ENCODE measurements around the gene ZNF385D. TPM values are rescaled to one million over a fixed set of nuclear protein-coding genes. Genes with fewer than 3 reads are reported as not detected.

Gene ZNF385D
- total and polyA plus RNA-seq, 2 experiments from 2014 or later: 2.7 to 12.3 TPM

DNA sequence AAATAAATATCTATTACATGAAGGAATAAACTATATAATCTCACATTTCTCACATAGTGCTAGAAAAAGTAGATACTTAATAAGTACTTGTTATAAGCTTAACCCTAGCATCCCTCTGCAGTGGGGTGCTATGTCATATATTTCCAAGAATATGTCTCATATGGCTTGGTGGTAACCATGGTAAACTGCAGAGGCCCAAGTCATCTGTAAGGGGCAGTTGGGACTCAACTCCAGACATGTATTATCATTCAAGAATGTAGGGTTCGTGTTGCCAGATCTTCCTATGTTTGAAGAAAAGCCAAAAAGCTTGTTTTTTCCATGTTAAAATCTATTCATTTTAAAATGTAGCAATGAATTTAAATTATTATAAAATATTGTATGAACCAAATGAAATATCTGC is 46.2 kb downstream of the ZNF385D start (continued):
- TF ChIP-seq, protein P1, sequence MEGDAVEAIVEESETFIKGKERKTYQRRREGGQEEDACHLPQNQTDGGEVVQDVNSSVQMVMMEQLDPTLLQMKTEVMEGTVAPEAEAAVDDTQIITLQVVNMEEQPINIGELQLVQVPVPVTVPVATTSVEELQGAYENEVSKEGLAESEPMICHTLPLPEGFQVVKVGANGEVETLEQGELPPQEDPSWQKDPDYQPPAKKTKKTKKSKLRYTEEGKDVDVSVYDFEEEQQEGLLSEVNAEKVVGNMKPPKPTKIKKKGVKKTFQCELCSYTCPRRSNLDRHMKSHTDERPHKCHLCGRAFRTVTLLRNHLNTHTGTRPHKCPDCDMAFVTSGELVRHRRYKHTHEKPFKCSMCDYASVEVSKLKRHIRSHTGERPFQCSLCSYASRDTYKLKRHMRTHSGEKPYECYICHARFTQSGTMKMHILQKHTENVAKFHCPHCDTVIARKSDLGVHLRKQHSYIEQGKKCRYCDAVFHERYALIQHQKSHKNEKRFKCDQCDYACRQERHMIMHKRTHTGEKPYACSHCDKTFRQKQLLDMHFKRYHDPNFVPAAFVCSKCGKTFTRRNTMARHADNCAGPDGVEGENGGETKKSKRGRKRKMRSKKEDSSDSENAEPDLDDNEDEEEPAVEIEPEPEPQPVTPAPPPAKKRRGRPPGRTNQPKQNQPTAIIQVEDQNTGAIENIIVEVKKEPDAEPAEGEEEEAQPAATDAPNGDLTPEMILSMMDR (conservative IDR thresholded peaks at IDR 0.05; ENCODE audit: low read depth in 2 of 2): no peak
- TF ChIP-seq, protein P2, sequence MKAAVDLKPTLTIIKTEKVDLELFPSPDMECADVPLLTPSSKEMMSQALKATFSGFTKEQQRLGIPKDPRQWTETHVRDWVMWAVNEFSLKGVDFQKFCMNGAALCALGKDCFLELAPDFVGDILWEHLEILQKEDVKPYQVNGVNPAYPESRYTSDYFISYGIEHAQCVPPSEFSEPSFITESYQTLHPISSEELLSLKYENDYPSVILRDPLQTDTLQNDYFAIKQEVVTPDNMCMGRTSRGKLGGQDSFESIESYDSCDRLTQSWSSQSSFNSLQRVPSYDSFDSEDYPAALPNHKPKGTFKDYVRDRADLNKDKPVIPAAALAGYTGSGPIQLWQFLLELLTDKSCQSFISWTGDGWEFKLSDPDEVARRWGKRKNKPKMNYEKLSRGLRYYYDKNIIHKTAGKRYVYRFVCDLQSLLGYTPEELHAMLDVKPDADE (IDR thresholded peaks at IDR 0.05): no peak
- TF ChIP-seq EZH2phosphoT487 (IDR thresholded peaks at IDR 0.05; ENCODE audit: unreplicated experiment) (no peak), STAT1 (IDR thresholded peaks at IDR 0.05; ENCODE audit: unreplicated experiment) (no peak), POLR2AphosphoS5 (IDR thresholded peaks at IDR 0.05; ENCODE audit: low read depth) (no peak), ZNF331 (CRISPR knock-in tag; IDR thresholded peaks at IDR 0.05; ENCODE audit: low read depth) (no peak), ZNF114 (CRISPR knock-in tag; IDR thresholded peaks at IDR 0.05) (no peak)

DNA sequence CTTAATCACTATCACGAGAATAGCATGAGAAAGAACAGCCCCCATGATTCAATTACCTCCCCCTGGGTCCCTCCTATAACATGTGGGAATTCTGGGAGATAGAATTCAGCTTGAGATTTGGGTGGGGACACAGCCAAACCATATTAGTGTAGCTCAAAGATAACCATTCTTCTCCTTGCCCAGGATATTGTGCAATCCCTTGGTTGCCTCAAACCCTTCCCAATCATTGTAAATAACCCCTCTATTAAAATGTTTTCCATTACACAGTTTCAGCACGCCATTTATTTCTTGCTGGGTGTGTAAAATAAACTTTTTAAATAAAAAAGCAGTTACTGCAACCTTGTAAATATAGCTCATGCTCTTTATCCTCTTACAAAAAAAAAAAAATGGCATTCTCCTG is 47.7 kb downstream of the ZNF385D start:
- ATAC-seq: no peak
- no peak overlapping the region for H2AFZ ChIP-seq
- no peaks in the 10 kb centered on the region for H4K20me1 ChIP-seq (replicated peaks; ENCODE audit: insufficient read depth)
- no peaks in the 10 kb centered on the region for H3K4me1 ChIP-seq (ENCODE audit: insufficient read depth)
- H3K4me3 ChIP-seq: no peak overlapping the region
- Mint-ChIP-seq H3K27me3 (ENCODE audit: insufficient read depth, low read depth, poor library complexity) (no peaks in the 10 kb centered on the region), H3K4me1 (no peaks in the 10 kb centered on the region), H3K4me3 (no peak overlapping the region), H3K9me3 (peaks cover 2% of the 10 kb centered on the region; the same call in 2 of the 3 replicates), H3K36me3 (ENCODE audit: low read depth) (peaks cover 14% of the 10 kb centered on the region), H3K27ac (no peak overlapping the region)
- no peaks in the 10 kb centered on the region for H3F3A ChIP-seq (replicated peaks; ENCODE audit: low read depth)
- H3K9me2 ChIP-seq (ENCODE audit: insufficient read depth): 0 out of 2 replicates have a peak, but pooled peaks cover 2% of the 10 kb centered on the region
- H3K4me2 ChIP-seq: no peak overlapping the region
- no peaks in the 10 kb centered on the region for H3K79me2 ChIP-seq (replicated peaks; ENCODE audit: insufficient read depth)
- no peaks in the 10 kb centered on the region for H3K27me3 ChIP-seq (ENCODE audit: insufficient read depth)
- DNase-seq (ENCODE audit: low spot score): no peak
- no peak overlapping the region for H3K27ac ChIP-seq (ENCODE audit: low read depth)
- H3K36me3 ChIP-seq (ENCODE audit: insufficient read depth): no peaks in the 10 kb centered on the region
- TF ChIP-seq EZH2phosphoT487 (IDR thresholded peaks at IDR 0.05; ENCODE audit: unreplicated experiment) (no peak), POLR2AphosphoS5 (IDR thresholded peaks at IDR 0.05; ENCODE audit: low read depth) (no peak), CREB1 (CRISPR knock-in tag; IDR thresholded peaks at IDR 0.05; ENCODE audit: low read depth) (no peak), ZNF331 (CRISPR knock-in tag; IDR thresholded peaks at IDR 0.05; ENCODE audit: low read depth) (no peak), ZNF114 (CRISPR knock-in tag; IDR thresholded peaks at IDR 0.05) (no peak), EZH2 (IDR thresholded peaks at IDR 0.05; ENCODE audit: low read depth, unreplicated experiment) (no peak)
- TF ChIP-seq, protein P1 (conservative IDR thresholded peaks at IDR 0.05; ENCODE audit: low read depth in 2 of 2): no peak
- TF ChIP-seq, protein P3, sequence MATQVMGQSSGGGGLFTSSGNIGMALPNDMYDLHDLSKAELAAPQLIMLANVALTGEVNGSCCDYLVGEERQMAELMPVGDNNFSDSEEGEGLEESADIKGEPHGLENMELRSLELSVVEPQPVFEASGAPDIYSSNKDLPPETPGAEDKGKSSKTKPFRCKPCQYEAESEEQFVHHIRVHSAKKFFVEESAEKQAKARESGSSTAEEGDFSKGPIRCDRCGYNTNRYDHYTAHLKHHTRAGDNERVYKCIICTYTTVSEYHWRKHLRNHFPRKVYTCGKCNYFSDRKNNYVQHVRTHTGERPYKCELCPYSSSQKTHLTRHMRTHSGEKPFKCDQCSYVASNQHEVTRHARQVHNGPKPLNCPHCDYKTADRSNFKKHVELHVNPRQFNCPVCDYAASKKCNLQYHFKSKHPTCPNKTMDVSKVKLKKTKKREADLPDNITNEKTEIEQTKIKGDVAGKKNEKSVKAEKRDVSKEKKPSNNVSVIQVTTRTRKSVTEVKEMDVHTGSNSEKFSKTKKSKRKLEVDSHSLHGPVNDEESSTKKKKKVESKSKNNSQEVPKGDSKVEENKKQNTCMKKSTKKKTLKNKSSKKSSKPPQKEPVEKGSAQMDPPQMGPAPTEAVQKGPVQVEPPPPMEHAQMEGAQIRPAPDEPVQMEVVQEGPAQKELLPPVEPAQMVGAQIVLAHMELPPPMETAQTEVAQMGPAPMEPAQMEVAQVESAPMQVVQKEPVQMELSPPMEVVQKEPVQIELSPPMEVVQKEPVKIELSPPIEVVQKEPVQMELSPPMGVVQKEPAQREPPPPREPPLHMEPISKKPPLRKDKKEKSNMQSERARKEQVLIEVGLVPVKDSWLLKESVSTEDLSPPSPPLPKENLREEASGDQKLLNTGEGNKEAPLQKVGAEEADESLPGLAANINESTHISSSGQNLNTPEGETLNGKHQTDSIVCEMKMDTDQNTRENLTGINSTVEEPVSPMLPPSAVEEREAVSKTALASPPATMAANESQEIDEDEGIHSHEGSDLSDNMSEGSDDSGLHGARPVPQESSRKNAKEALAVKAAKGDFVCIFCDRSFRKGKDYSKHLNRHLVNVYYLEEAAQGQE (IDR thresholded peaks at IDR 0.05; ENCODE audit: unreplicated experiment): no peak
- TF ChIP-seq, protein P2 (IDR thresholded peaks at IDR 0.05): no peak

All from GM23338 (cell line).